HCT116 (cell line): ENCODE results near the gene TOLLIP. TPM values are rescaled to one million over a fixed set of nuclear protein-coding genes. Genes with fewer than 3 reads are reported as not detected.
"Not testable (repeated sequence)": the region's sequence is repeated elsewhere in the genome, so short reads cannot be mapped to it uniquely, and the experiment has no call there.

Experiments
- ATAC-seq: fragments of 200-7000 bp; cut with Tn5 transposase; 2 replicates; pipeline ENCODE4 v1.9.1; 2020; ENCODE audit warnings: mild to moderate bottlenecking, moderate library complexity
- BruUV-seq: library from RNA; stranded (reverse); fragments of 400-500 nt; replicated peaks from 2 replicates; lab custom pipeline; 2021; lab: Mats Ljungman, UMichigan
- CTCF ChIA-PET: fragments of 300-600 bp; sonication (Branson Sonifier 250); formaldehyde crosslinking; loops from one replicate; lab custom pipeline; 2021; ENCODE audit warnings: antibody characterized with exemption; lab: Charles Lee
- POLR2A ChIA-PET: fragments of 300-600, 350-600 bp; sonication (Branson Sonifier 250); formaldehyde crosslinking; loops from one replicate; lab custom pipeline; 2021; ENCODE audit warnings: antibody characterized with exemption; lab: Charles Lee
- RAD21 ChIA-PET, 2 experiments: fragments of 300-600 bp; sonication (Branson Sonifier 250); formaldehyde crosslinking; loops; one replicate each; lab custom pipeline; 2023; ENCODE audit warnings: low total read pairs in 2 of 2; ENCODE audit not compliant: uncharacterized antibody in 2 of 2, unreplicated experiment in 2 of 2, low non-redundant PET in 1 of 2; lab: Charles Lee
- DNase-seq: peaks from one replicate; pipeline ENCODE4 v3.0.0-alpha.2; 2010; ENCODE audit warnings: low read depth, low spot score
- H2AFZ ChIP-seq: fragments of 200-600 bp; shearing (Covaris generic), sonication (generic); 2 replicates; pipeline ENCODE4 v1.6.1; 2017; ENCODE audit warnings: low read depth, mixed run types, mixed read lengths, antibody characterized with exemption, low read length; ENCODE audit not compliant: poor library complexity, severe bottlenecking
- H3K27ac ChIP-seq: 2 replicates; pipeline ENCODE4 v1.5.1; 2012; ENCODE audit warnings: low read depth, low read length
- H3K27me3 ChIP-seq: fragments of 200-600 bp; sonication (generic); 2 replicates; pipeline ENCODE4 v1.6.1; 2016; ENCODE audit warnings: mixed run types, low read length, mixed read lengths; ENCODE audit not compliant: insufficient read depth
- H3K36me3 ChIP-seq, 2 experiments: fragments of 200-500 bp in 1 of 2; fragments of 200-600 bp in 1 of 2; sonication (Bioruptor generic) in 1 of 2; sonication (generic) in 1 of 2; 2 replicates each; pipeline versions ENCODE4 v1.5.1 to v1.6.1; 2014 to 2016; ENCODE audit warnings: low read length in 2 of 2, inconsistent platforms in 1 of 2, mixed read lengths in 1 of 2, mixed run types in 1 of 2; ENCODE audit not compliant: insufficient read depth in 2 of 2, control insufficient read depth in 1 of 2
- H3K4me1 ChIP-seq, 2 experiments: fragments of 200-600 bp in 1 of 2; sonication (generic) in 1 of 2; 2 replicates each; pipeline versions ENCODE4 v1.5.1 to v1.6.1; 2012 to 2017; ENCODE audit warnings: low read length in 2 of 2, inconsistent platforms in 1 of 2, mild to moderate bottlenecking in 1 of 2, mixed read lengths in 1 of 2, mixed run types in 1 of 2, moderate library complexity in 1 of 2; ENCODE audit not compliant: insufficient read depth in 2 of 2, control insufficient read depth in 1 of 2
- H3K4me2 ChIP-seq: fragments of 200-600 bp; sonication (generic); 2 replicates; pipeline ENCODE4 v1.6.1; 2017; ENCODE audit warnings: mixed run types, low read length, mixed read lengths
- H3K4me3 ChIP-seq, 2 experiments: fragments of 200-600 bp in 1 of 2; sonication (generic) in 1 of 2; replicated peaks in 1 of 2; 2 replicates each; pipeline ENCODE4 v1.5.1; 2011 to 2016; ENCODE audit warnings: low read length in 2 of 2, control low read depth in 1 of 2, low read depth in 1 of 2, mild to moderate bottlenecking in 1 of 2, mixed read lengths in 1 of 2, mixed run types in 1 of 2
- H3K79me2 ChIP-seq: fragments of 200-600 bp; sonication (generic); 2 replicates; pipeline ENCODE4 v1.6.1; 2017; ENCODE audit warnings: mild to moderate bottlenecking, mixed run types, low read length, moderate library complexity, mixed read lengths; ENCODE audit not compliant: insufficient read depth
- H3K9ac ChIP-seq: fragments of 200-600 bp; sonication (generic); 2 replicates; pipeline ENCODE4 v1.6.1; 2016; ENCODE audit warnings: low read length, mixed read lengths
- H3K9me2 ChIP-seq: fragments of 200-600 bp; sonication (generic), shearing (Covaris generic); 2 replicates; pipeline ENCODE4 v1.6.1; 2017; ENCODE audit warnings: mixed run types, mild to moderate bottlenecking, moderate library complexity; ENCODE audit not compliant: insufficient read depth
- H3K9me3 ChIP-seq, 2 experiments: fragments of 200-500 bp in 1 of 2; fragments of 200-600 bp in 1 of 2; sonication (Bioruptor generic) in 1 of 2; sonication (generic) in 1 of 2; 2 replicates each; pipeline ENCODE4 v1.6.1; 2014 to 2017; ENCODE audit warnings: low read length in 2 of 2, mixed read lengths in 2 of 2, inconsistent platforms in 1 of 2, low read depth in 1 of 2, mild to moderate bottlenecking in 1 of 2, mixed run types in 1 of 2, moderate library complexity in 1 of 2; ENCODE audit not compliant: control insufficient read depth in 1 of 2, insufficient read depth in 1 of 2
- H4K20me1 ChIP-seq: fragments of 200-600 bp; sonication (generic), shearing (Covaris generic); 2 replicates; pipeline ENCODE4 v1.6.1; 2017; ENCODE audit warnings: mixed run types, mild to moderate bottlenecking, moderate library complexity; ENCODE audit not compliant: insufficient read depth
- intact Hi-C: fragments of 100-400 bp; cut with micrococcal nuclease; formaldehyde crosslinking; loops from 2 replicates; pipeline ENCODE4 v1.10.0; 2022
- total RNA-seq: library from RNA; stranded (reverse); gene quantifications from one replicate; pipeline ENCODE4 v1.2.1, GENCODE V29; 2021; ENCODE audit not compliant: unreplicated experiment

TOLLIP gene
- total RNA-seq, 1 experiment from 2014 or later, result 28.5 TPM

- RAD21 ChIA-PET, H3K9me3 ChIP-seq, H3K36me3 ChIP-seq, BruUV-seq, H3K4me1 ChIP-seq, H3K9ac ChIP-seq, H3K27me3 ChIP-seq, H3K4me2 ChIP-seq, H3K27ac ChIP-seq, CTCF ChIA-PET, H3K79me2 ChIP-seq, ATAC-seq, DNase-seq, H3K4me3 ChIP-seq, H4K20me1 ChIP-seq, intact Hi-C loops, H3K9me2 ChIP-seq, H2AFZ ChIP-seq, POLR2A ChIA-PET: not testable (repeated sequence)
Measured at GRCh38 chr11:1246301-1246700, 63.1 kb downstream of the TOLLIP start.

- H3K9ac ChIP-seq, H4K20me1 ChIP-seq, DNase-seq, H2AFZ ChIP-seq, H3K36me3 ChIP-seq, POLR2A ChIA-PET, CTCF ChIA-PET, H3K9me2 ChIP-seq, H3K4me1 ChIP-seq, RAD21 ChIA-PET, H3K4me3 ChIP-seq, H3K9me3 ChIP-seq, H3K79me2 ChIP-seq, ATAC-seq, H3K4me2 ChIP-seq, BruUV-seq, H3K27me3 ChIP-seq, intact Hi-C loops, H3K27ac ChIP-seq: not testable (repeated sequence)
Measured at GRCh38 chr11:1245717-1246116, 63.7 kb downstream of the TOLLIP start.

GRCh38 chr11:1244557-1244956, 64.9 kb downstream of the TOLLIP start:
- not testable (repeated sequence) for BruUV-seq

GRCh38 chr11:1243521-1243920, 65.9 kb downstream of the TOLLIP start:
- intact Hi-C loops, POLR2A ChIA-PET, H3K27me3 ChIP-seq: not testable (repeated sequence)

More at GRCh38 chr11:1244557-1244956, 64.9 kb downstream of the TOLLIP start:
- RAD21 ChIA-PET, H3K27me3 ChIP-seq, H3K9me2 ChIP-seq, H3K4me1 ChIP-seq, H3K4me3 ChIP-seq, H3K9ac ChIP-seq, H3K9me3 ChIP-seq, DNase-seq, H2AFZ ChIP-seq, H3K79me2 ChIP-seq, H3K4me2 ChIP-seq, intact Hi-C loops, CTCF ChIA-PET, H4K20me1 ChIP-seq, ATAC-seq, H3K36me3 ChIP-seq, POLR2A ChIA-PET, H3K27ac ChIP-seq: not testable (repeated sequence)

More at GRCh38 chr11:1243521-1243920, 65.9 kb downstream of the TOLLIP start:
- H3K9ac ChIP-seq, H4K20me1 ChIP-seq, H3K36me3 ChIP-seq, DNase-seq, H3K4me1 ChIP-seq, H3K4me2 ChIP-seq, ATAC-seq, RAD21 ChIA-PET, BruUV-seq, H2AFZ ChIP-seq, CTCF ChIA-PET, H3K4me3 ChIP-seq, H3K9me2 ChIP-seq, H3K27ac ChIP-seq, H3K9me3 ChIP-seq, H3K79me2 ChIP-seq: not testable (repeated sequence)
